Renal pelvis (tissue), 4 donors: Measurements from ENCODE around the gene ZGPAT. TPM values are rescaled to one million over a fixed set of nuclear protein-coding genes. Genes with fewer than 3 reads are reported as not detected.

ENCODE experiments used
- DNase-seq: peaks from one replicate; pipeline ENCODE4 v3.0.0-alpha.2; 2013
- polyA plus RNA-seq, 3 donors: library from polyadenylated mRNA; unstranded; fragments of 120-200 nt; gene quantifications; one replicate each; pipeline ENCODE4 v1.2.1, GENCODE V29; 2013; ENCODE audit not compliant: insufficient read length in 3 of 3

The ZGPAT gene
- polyA plus RNA-seq, 3 donors: 24.2 to 28.9 (median 24.8) TPM

DNA sequence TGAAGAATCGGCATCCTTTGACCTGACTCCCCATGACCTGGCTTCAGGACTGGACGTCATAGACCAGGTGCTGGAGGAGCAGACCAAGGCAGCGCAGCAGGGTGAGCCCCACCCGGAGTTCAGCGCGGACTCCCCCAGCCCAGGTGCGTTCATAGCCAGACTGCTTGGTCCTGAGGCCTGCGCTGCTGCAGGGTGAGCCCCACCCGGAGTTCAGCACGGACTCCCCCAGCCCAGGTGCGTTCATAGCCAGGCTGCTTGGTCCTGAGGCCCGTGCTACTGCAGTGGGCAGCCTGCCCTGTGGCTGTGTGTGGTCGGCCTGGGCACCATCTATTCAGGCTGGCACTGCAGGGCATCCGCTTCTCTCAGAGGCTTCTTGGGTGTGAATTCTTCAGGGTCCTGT lies 33.9 kb upstream of the ZGPAT start:
- DNase-seq: no peak

DNA sequence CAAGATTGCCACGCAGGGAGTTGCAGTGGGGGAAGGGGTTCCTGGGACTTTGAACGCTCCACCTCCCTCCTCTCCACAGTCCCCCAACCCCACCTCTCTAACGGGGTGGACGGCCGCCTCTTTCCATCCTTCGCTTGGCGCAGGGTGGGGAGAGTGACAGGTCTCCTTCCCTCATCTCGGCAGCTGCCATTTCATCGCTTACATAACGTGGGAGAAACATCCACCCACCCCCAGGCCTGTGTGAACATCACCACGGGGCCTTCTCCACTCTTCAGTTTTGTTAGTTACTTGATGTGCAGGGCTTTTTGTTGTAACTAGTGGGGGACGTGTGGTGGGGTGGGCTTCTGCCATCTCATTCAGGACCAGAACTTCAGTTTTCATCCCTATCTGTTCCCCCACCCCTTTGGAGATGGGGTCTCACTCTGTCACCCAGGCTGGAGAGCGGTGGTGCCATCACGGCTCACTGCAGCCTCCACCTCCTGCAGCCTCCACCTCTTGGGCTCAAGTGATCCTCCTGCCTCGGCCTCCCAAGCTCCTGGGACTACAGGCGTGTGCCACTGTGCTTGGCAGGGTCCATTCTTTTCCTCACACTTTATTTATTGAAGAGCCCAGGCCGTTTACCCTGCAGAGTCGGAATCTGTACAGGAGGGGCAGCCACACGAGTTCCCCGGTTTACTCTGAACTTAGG lies 32.0 kb upstream of the ZGPAT start:
- DNase-seq: no peak

DNA sequence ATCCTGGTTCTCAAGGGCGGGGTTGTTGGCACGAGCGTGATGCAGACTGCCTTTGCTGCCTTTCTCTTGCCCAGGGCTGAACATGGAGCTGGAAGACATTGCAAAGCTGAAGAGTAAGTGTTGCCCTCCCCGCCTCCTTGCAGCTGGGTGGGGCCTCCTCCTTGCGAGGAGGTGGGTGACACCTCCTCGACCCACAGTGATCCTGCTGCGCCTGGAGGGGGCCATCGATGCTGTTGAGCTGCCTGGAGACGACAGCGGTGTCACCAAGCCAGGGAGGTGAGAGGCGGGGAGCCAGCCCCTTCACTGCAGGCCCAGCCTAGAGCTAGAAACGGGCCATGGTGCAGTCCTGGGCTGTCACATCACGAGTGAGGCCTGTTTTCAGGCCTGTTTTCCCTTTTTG lies 29.8 kb upstream of the ZGPAT start:
- DNase-seq: no peak

DNA sequence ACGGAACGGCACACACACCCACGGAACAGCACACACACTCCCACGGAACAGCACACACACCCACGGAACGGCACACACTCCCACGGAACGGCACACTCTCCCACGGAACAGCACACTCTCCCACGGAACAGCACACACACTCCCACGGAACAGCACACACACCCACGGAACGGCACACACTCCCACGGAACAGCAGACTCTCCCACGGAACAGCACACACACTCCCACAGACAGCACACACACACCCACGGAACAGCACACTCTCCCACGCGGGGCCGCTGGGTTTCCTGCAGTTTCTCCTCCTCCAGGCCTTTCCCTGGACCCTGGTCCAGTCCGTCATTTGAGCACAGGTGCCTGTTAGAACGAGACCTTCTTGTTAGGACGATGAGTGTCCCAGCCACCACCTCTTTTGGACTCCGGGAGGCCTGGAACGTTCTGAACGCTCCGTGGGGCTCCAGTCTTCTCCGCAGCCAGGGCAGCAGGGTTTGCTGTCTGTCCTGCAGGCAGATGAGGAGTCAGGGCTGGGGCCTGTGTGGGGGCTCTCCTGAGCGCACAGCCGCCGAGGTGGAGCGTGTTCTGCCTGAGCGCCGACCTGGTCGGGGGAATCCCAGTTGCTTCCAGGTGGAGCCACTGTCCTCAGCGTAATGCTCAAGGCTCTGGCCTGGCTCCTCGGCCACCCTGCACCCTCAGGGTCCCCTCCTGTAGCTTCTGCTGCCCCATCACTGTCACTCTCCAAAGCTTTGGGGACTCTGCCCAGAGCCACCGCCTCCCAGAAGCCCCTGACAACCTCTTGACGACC lies 29.0 kb upstream of the ZGPAT start:
- no peak for DNase-seq

DNA sequence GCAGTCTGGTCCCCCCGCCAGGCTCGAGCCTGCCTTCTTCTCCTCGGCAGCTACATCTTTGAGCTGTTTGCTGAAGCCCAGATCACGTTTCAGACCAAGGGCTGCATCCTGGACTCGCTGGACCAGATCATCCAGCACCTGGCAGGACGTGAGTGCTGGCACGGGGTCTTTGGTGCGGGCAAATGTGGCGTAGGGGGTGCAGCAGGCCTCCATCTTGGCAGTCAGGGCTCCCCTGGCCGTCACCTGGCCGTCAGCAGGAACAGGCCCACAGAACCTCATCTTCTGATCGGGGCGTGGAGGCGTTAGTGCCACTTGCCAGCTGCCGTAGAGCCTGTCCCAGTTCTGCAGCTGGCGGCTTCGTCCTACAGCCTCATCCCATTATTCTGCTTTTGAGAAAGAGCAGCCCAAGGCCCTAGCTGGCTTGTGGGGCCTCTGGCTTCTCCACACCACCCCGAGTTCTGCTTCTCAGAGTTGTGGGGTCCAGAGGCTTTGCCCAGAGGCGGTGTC lies 28.0 kb upstream of the ZGPAT start:
- no peak for DNase-seq

DNA sequence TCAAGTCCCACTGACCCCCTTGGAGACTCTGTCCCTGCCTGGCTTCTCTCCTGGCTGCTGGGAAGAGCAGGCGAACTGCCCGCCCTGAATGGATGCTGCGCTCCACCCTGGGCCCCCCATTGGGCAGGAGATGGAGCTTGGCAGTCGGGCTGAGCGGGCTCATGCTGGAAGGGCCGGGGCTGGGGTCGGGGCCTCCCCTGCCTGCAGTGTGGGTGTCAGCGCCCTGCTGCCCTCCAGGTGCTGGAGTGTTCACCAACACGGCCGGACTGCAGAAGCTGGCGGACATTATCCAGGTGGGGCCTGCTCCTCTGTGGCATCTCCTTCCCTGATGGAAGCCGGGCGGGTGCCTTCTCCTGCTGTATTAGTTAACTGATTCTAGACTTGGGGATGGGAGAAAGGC lies 27.4 kb upstream of the ZGPAT start:
- DNase-seq: no peak

DNA sequence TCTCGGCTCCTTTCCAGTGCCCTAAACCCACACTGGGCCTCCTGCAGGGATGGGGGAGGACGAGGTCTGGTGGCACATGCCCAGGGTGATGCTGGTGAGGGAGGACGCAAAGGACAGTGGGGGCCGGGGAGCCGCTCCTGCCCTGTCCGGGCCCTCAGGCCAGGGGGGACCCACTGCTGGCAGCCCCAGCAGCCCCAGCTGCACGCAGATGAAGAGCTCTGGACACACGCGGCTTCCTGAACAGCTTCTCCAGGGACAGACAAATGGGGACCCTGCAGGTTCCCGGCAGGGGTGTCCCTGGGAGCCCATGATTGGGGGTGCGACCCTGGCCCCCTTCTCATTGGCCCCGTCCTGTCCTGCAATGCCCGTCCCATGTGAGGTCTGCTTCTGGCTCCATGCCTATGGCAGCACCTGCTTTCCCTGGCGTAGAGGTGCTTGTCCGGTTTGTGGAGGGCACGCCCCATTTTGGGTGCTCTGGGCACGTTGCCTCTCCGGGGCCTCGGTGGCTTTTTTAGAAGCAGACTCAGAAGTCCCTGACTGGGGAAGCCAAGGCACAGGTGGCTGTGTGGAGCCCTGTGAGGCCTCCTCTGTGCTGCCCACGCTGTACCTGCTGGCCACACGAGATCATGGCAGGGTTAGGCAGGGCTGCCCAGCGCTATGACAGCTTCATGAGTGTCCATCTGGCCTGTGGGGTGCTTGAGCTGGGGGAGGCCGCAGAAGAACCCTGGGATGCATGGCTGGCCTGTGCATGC lies 26.8 kb upstream of the ZGPAT start:
- DNase-seq: no peak

DNA sequence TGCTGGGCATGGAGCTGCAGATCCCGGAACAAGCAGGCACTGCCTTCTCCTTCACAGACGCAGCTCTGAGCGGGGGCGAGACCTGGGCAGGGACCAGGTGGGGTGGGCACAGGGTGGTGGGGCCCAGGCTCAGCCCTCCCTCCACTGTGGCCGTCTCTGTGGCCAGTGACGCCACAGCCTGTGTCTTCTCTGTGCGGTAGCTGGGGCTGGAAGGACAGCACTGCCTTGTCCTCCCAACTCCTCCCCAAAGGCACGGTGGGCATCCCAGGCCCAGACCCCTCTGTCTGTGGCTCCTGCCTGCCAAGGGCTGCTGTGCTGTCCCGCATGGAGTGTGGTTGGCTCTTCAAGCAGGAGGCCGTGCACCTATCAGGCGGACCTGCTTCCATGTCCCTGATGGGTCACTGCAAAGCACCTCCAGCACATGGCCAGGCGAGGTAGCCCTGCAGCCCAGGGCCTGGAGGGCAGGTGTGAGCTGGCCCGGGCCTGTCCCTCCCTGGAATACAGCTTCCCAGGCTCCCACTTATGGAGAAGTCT lies 26.2 kb upstream of the ZGPAT start:
- no peak for DNase-seq

DNA sequence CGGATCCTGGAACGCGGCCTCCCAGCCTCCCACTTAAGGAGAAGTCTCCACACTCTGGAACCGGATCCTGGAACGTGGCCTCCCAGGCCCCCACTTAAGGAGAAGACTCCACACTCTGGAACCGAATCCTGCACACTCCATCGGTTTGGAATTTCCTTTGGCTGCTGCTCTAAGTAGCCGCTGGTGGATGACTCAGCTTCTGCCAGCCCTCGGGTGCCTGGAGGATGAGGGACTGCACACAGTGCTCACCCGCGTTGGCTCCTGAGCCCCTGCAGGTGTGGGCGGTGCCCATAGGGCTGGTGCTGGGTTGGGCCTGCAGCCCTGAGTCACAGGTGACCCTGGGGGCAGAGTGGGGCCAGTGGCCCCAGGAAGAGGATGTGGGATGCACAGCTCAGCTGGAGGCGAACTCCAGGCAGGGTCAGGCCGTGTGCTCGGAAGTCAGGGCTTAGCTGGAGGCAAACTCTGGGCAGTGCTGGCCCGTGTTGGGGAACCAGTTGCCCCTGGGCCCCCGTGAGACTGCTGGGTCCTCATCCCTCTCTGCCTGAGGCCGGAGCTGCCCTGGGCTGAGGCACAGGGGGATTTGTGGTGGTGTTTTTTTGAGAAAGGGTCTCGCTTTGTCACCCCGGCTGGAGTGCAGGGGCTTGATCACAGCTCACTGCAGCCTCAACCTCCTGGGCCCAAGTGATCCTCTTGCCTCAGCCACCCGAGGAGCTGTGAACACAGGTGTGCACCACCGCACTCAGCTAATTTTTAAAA lies 25.3 kb upstream of the ZGPAT start:
- DNase-seq: no peak

DNA sequence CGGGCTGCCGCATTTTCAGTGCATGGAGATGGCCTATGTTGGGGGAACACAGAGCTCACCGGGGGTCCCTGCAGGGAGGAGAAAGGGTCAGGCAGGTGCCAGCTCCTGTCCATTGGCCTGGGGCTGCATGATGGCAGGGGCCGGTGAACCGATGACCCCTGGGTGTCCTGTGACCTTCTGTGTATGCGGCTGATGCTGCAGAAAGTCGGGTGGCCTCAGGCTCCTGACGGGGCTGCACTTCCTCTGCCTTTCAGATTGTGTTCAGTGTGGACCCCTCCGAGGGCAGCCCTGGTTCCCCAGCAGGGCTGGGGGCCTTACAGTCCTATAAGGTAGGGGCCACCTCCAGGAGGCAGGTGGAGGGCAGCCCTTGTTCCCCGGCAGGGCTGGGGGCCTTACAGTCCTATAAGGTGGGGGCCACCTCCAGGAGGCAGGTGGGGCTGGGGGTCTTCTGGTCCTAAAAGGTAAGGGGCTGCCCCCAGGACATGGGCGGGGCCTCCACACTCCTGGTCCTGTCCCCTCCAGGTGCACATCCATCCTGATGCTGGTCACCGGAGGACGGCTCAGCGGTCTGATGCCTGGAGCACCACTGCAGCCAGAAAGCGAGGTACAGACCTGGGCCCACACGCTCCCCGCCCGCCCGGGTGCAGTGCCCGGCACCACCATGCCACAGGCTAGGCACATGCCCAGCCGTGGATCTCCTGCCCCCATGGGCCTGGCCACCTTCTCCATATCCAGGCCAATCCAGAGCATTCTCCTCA lies 22.4 kb upstream of the ZGPAT start:
- no peak for DNase-seq

DNA sequence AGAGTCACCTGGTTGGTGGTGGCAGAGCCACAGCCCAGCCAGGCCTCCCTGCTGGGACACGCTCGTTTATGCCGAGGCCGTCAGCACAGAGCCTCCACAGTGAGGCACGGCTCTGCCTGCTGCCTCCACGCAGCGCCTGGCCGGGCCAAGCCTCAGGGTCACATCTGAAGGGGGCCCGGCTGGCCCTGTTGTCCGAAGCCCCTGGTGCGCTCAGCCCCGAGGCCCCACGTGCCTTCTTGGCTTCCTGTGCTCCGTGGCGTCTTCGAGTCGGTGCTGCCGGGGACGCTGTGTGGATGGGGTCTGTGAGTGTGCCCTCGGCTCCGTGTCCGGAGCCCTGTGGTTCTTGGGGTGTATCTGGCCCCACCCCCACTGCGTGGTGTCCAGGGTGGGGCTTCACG lies 21.7 kb upstream of the ZGPAT start:
- no peak for DNase-seq

DNA sequence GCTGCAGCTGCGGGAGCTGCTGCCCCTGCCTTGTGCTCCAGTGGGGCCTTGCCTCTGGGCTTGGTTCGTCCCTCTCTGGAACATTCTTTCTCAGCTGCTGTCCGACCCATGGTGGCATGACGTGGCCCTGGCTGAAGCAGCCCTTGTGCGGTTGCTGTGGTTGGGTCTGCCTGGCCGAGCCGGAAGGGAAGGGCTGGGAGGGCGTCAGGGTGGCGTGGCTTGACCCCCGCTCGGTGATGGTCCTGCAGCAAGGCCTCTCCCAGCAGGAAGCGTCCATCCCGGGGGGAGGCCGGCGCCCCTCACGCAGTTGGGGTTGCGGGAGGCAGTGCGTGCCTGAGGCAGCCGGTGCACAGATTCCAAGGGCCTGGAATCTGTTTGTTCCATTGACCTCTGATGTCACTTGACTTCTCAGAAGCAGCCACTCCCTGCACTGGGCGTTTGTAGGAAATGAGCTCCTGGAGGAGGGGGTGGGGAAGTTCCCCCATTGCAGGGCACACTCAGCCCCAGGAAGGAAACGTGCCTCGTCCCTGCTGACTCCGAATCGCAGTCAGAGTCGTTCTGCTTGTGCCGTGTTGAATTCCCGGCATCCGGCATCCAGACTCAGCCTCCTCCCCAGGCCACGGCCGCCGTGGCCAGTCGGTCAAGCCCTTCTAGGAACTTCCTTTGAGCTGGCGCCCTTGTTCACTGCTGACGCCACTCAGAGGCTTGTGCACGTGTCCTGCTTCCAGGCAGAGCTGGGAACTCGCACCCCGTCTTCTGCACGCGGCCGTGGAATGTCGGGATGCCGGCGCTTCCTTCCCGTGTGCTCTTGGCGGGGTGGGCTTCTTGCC lies 21.1 kb upstream of the ZGPAT start:
- DNase-seq: peak; percentile 45

DNA sequence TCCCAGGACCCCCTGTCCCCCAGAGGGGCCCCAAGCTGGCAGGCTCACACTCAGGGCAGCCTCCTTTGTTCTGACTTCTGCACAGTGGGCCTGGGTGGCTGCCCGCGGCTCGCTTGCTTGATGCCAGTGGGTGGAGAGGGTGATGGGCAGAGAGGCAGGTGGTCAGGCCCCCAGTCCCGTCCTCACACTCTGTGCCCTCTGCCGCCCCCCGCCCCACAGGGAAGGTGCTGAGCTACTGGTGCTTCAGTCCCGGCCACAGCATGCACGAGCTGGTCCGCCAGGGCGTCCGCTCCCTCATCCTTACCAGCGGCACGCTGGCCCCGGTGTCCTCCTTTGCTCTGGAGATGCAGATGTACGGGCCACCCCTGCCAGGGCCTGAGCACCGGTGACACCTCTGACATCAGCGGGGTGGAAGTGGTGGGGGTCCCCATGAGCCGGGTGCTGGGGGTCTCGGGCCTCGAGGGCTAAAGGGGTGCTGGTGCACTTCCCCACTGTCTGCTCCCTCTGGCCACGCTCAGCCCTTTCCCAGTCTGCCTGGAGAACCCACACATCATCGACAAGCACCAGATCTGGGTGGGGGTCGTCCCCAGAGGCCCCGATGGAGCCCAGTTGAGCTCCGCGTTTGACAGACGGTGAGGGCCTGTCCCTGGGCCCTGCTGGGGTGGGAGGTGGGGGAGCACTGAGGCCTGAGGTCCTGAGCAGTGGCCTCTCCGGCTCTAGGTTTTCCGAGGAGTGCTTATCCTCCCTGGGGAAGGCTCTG lies 20.2 kb upstream of the ZGPAT start:
- no peak for DNase-seq

DNA sequence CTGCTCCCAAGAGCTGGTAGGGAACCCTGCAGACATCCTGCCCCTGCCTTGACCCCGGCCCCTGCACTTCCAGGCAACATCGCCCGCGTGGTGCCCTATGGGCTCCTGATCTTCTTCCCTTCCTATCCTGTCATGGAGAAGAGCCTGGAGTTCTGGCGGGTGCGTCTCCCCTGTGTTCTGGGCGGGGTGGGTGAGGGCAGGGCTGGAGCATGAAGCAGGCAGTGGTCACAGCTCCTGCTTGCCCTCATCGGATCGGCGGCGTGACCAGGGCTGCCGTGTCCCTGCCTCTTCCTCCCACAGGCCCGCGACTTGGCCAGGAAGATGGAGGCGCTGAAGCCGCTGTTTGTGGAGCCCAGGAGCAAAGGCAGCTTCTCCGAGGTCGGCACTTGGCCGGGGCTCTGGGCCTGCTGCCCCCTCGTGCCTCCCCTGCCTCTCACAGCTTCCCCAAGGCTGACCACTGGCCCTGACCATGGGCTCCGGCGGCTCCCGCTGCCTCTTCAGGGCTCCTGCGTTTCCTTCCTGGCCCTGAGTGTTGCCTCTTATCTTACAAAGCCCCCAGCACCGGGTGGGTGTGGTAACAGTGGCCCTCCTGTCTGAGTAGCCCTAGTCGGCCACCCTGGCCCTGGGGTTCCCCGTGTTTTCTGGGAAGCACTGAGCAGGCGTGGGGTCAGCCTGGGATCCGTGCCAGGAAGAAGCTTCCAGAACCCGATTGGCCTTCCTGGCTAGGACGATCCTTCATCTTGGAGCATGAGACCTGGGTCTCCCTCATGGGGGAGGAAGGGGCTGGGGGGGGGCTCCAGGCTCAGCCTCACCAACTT lies 19.4 kb upstream of the ZGPAT start:
- no peak for DNase-seq

DNA sequence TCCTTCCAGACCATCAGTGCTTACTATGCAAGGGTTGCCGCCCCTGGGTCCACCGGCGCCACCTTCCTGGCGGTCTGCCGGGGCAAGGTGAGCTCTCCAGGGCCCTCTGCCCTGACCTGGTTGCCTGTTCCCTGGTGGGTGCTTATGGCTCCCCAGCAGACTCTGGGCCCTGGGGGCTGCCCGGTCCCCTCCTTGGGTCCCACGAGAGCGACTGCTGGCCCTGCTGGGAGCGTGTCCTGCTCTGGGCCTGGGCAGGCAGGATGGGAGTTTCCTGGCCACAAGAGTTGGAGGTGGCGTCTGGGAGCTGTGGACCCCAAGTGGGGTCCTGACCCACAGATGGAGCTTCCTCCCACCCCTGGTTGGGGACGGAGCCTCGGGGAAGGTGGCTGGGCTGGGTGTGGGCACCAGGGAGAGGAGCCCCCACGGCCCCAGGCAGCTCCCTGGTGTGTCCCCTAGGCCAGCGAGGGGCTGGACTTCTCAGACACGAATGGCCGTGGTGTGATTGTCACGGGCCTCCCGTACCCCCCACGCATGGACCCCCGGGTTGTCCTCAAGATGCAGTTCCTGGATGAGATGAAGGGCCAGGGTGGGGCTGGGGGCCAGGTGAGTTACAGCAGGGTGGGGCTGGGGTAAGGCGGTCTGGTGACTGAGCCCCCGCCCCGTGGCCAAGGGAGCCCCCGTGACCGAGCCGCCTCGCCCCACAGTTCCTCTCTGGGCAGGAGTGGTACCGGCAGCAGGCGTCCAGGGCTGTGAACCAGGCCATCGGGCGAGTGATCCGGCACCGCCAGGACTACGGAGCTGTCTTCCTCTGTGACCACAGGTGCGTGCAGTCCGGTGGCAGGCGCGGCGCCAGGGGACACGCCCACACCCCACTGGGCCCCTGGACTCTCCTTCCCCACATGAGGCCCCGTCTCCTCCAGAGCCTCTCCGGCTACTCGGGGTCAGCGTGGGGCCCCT lies 18.5 kb upstream of the ZGPAT start:
- DNase-seq: no peak

DNA sequence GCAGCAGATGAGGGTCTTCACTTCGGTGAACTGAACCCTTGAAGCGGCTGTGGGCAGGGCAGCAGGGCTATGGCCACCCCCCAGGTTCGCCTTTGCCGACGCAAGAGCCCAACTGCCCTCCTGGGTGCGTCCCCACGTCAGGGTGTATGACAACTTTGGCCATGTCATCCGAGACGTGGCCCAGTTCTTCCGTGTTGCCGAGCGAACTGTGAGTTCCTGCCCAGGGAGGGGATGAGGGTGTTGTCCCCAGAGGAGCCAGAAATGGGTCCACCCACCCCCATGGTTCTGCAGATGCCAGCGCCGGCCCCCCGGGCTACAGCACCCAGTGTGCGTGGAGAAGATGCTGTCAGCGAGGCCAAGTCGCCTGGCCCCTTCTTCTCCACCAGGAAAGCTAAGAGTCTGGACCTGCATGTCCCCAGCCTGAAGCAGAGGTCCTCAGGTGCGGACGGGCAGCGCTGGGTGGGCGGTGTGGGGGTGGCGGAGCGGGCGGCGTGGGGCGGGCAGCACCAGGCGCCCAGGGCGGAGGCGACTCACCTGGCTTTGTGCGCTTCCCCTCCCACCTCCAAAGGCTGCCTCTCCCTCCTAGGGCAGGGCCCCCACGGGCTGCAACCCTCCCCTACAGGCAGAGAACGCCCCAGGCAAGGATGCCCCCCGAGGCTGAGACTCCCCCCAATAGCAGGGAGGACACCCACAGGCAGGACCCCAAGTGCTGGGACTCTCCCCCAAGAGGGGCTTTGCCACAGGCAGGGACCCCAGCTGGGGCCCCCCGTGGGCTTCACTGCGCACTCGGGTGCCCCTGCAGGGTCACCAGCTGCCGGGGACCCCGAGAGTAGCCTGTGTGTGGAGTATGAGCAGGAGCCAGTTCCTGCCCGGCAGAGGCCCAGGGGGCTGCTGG lies 17.6 kb upstream of the ZGPAT start:
- no peak for DNase-seq
